H9 (cell line): ENCODE results near the gene PDE1C. TPM values are rescaled to one million over a fixed set of nuclear protein-coding genes. Genes with fewer than 3 reads are reported as not detected.

Experiments
- DNase-seq: peaks from one replicate; pipeline ENCODE4 v3.0.0-alpha.2; 2017
- H2AFZ ChIP-seq: one replicate; pipeline ENCODE4 v1.6.1; 2013; ENCODE audit warnings: mild to moderate bottlenecking, low read length, control low read depth, moderate library complexity
- H2AK5ac ChIP-seq: 2 replicates; pipeline ENCODE4 v1.6.1; 2013; ENCODE audit warnings: low read length, control low read depth, mixed read lengths; ENCODE audit not compliant: insufficient read length
- H2BK120ac ChIP-seq: one replicate; pipeline ENCODE4 v1.6.1; 2013; ENCODE audit warnings: low read depth, mild to moderate bottlenecking, low read length, control low read depth, inconsistent platforms; ENCODE audit not compliant: poor library complexity, severe bottlenecking
- H2BK12ac ChIP-seq: 2 replicates; pipeline ENCODE4 v1.6.1; 2013; ENCODE audit warnings: low read length, control low read depth, mixed read lengths, low read depth; ENCODE audit not compliant: insufficient read length
- H2BK15ac ChIP-seq: 2 replicates; pipeline ENCODE4 v1.6.1; 2013; ENCODE audit warnings: low read depth, low read length, control low read depth
- H2BK20ac ChIP-seq: one replicate; pipeline ENCODE4 v1.6.1; 2013; ENCODE audit warnings: low read depth, mild to moderate bottlenecking, low read length, control low read depth, inconsistent platforms; ENCODE audit not compliant: poor library complexity, severe bottlenecking
- H2BK5ac ChIP-seq: 2 replicates; pipeline ENCODE4 v1.6.1; 2013; ENCODE audit warnings: low read length, control low read depth, mixed read lengths; ENCODE audit not compliant: insufficient read length
- H3K14ac ChIP-seq: 2 replicates; pipeline ENCODE4 v1.6.1; 2013; ENCODE audit warnings: low read length, control low read depth; ENCODE audit not compliant: insufficient read depth
- H3K18ac ChIP-seq: 2 replicates; pipeline ENCODE4 v1.6.1; 2013; ENCODE audit warnings: low read depth, mild to moderate bottlenecking, mixed read lengths, low read length, control low read depth; ENCODE audit not compliant: insufficient read length
- H3K23ac ChIP-seq: 2 replicates; pipeline ENCODE4 v1.6.1; 2013; ENCODE audit warnings: low read length, control low read depth, mixed read lengths, low read depth; ENCODE audit not compliant: insufficient read length
- H3K23me2 ChIP-seq: 2 replicates; pipeline ENCODE4 v1.6.1; 2013; ENCODE audit warnings: low read depth, mild to moderate bottlenecking, mixed read lengths, low read length, control low read depth; ENCODE audit not compliant: insufficient read length, poor library complexity, severe bottlenecking
- H3K27ac ChIP-seq: 2 replicates; pipeline ENCODE4 v1.5.1; 2013; ENCODE audit warnings: low read length, control low read depth, mixed read lengths, low read depth; ENCODE audit not compliant: insufficient read length
- H3K27me3 ChIP-seq: 2 replicates; pipeline ENCODE4 v1.6.1; 2013; ENCODE audit warnings: low read length, control low read depth, inconsistent platforms; ENCODE audit not compliant: insufficient read depth
- H3K4ac ChIP-seq: 2 replicates; pipeline ENCODE4 v1.6.1; 2013; ENCODE audit warnings: low read depth, mild to moderate bottlenecking, control low read depth, inconsistent platforms, low read length, moderate library complexity
- H3K4me1 ChIP-seq: 2 replicates; pipeline ENCODE4 v1.6.1; 2013; ENCODE audit warnings: low read length, control low read depth, inconsistent platforms; ENCODE audit not compliant: insufficient read depth
- H3K4me2 ChIP-seq: 2 replicates; pipeline ENCODE4 v1.6.1; 2013; ENCODE audit warnings: low read length, control low read depth, mixed read lengths; ENCODE audit not compliant: insufficient read length, insufficient read depth
- H3K56ac ChIP-seq: 2 replicates; pipeline ENCODE4 v1.6.1; 2013; ENCODE audit warnings: low read depth, mild to moderate bottlenecking, mixed read lengths, low read length, control low read depth; ENCODE audit not compliant: insufficient read length
- H3K79me1 ChIP-seq: 2 replicates; pipeline ENCODE4 v1.6.1; 2013; ENCODE audit warnings: low read depth, mild to moderate bottlenecking, moderate library complexity, low read length, control low read depth, inconsistent platforms; ENCODE audit not compliant: insufficient read depth, poor library complexity, severe bottlenecking
- H3K79me2 ChIP-seq: 2 replicates; pipeline ENCODE4 v1.6.1; 2013; ENCODE audit warnings: low read length, control low read depth, inconsistent platforms; ENCODE audit not compliant: insufficient read depth
- H3K9ac ChIP-seq: 2 replicates; pipeline ENCODE4 v1.6.1; 2013; ENCODE audit warnings: low read length, control low read depth, mixed read lengths; ENCODE audit not compliant: insufficient read length; ENCODE audit errors: extremely low read depth
- H3K9me3 ChIP-seq: one replicate; pipeline ENCODE4 v1.6.1; 2013; ENCODE audit warnings: low read depth, low read length, inconsistent platforms; ENCODE audit not compliant: control insufficient read depth
- H3T11ph ChIP-seq: one replicate; pipeline ENCODE4 v1.6.1; 2013; ENCODE audit warnings: mild to moderate bottlenecking, low read length, control low read depth, inconsistent platforms
- H4K20me1 ChIP-seq: one replicate; pipeline ENCODE4 v1.6.1; 2013; ENCODE audit not compliant: control insufficient read depth, insufficient read length, insufficient read depth
- H4K5ac ChIP-seq: 2 replicates; pipeline ENCODE4 v1.6.1; 2013; ENCODE audit warnings: low read depth, mild to moderate bottlenecking, mixed read lengths, low read length, control low read depth; ENCODE audit not compliant: insufficient read length
- H4K8ac ChIP-seq: replicated peaks from 2 replicates; pipeline ENCODE4 v1.6.1; 2013; ENCODE audit warnings: low read length, control low read depth, mixed read lengths, low read depth; ENCODE audit not compliant: insufficient read length
- H4K91ac ChIP-seq: 2 replicates; pipeline ENCODE4 v1.6.1; 2013; ENCODE audit warnings: low read depth, mild to moderate bottlenecking, moderate library complexity, mixed read lengths, low read length, control low read depth; ENCODE audit not compliant: insufficient read length
- H3K27ac Mint-ChIP-seq, 3 experiments: 2 replicates in 2 of 3; 3 replicates in 1 of 3; pipeline ENCODE4 v1.8.0; 2020 to 2021; ENCODE audit warnings: mixed read lengths in 3 of 3, mild to moderate bottlenecking in 1 of 3, moderate library complexity in 1 of 3
- H3K27me3 Mint-ChIP-seq: 2 replicates; pipeline ENCODE4 v1.8.0; 2021; ENCODE audit warnings: low read depth, mild to moderate bottlenecking, moderate library complexity, mixed read lengths
- H3K36me3 Mint-ChIP-seq, 3 experiments: 2 replicates in 2 of 3; 3 replicates in 1 of 3; pipeline ENCODE4 v1.8.0; 2020 to 2021; ENCODE audit warnings: low read depth in 3 of 3, mixed read lengths in 3 of 3; ENCODE audit not compliant: insufficient read depth in 1 of 3
- H3K4me1 Mint-ChIP-seq, 2 experiments: 2 replicates each; pipeline ENCODE4 v1.8.0; 2020; ENCODE audit warnings: mixed read lengths in 2 of 2
- H3K4me3 Mint-ChIP-seq, 2 experiments: 2 replicates in 1 of 2; 3 replicates in 1 of 2; pipeline ENCODE4 v1.8.0; 2020 to 2021; ENCODE audit warnings: mild to moderate bottlenecking in 2 of 2, mixed read lengths in 2 of 2, moderate library complexity in 1 of 2
- H3K9me3 Mint-ChIP-seq, 2 experiments: 2 replicates in 1 of 2; 3 replicates in 1 of 2; pipeline ENCODE4 v1.8.0; 2020; ENCODE audit warnings: mild to moderate bottlenecking in 2 of 2, mixed read lengths in 2 of 2, moderate library complexity in 1 of 2
- WGBS: extraction: QIAGEN DNeasy Blood & Tissue Kit; methylation state at CpG from one replicate; pipeline ENCODE4 v1.1.7; 2013; ENCODE audit warnings: missing lambda C conversion rate, low lambda C conversion rate, mixed read lengths; ENCODE audit not compliant: insufficient read length; ENCODE audit errors: extremely low coverage; 5-methylcytosine and 5-hydroxymethylcytosine counted together
- total RNA-seq: library from RNA; stranded (reverse); gene quantifications from 2 replicates; pipeline ENCODE4 v1.2.1, GENCODE V29; 2021
- TF ChIP-seq, protein P1 (sequence below): fragments of 200-600 bp; sonication (generic); conservative IDR thresholded peaks from 3 replicates; pipeline ENCODE4 v1.8.0; 2021; ENCODE audit warnings: antibody characterized with exemption, mild to moderate bottlenecking

Gene PDE1C
- total RNA-seq, 1 experiment from 2014 or later = 0.17 TPM

DNA sequence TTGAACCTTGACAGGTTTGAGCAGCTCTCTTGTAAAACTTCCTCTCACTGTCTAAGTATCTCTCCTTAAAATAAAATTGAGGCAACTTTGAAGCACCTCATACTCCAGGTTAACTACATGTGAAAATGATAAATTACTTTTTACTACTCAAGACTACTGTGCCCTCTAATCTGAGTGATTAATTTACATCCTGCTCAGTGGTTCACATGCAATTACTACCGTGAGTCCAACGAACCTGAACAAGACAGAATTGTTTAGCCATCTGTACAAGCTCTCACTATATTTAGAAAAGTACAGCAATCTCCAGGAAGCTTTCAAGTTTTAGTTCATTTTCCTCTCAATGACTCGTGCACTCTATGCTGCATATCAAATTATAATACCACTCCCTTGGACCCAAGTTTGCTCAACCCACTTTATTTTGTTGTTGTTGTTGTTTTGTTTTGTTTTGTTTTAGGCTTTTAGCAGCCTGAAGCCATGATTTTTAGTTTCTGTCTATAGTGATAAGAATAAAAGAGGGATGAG is 21.2 kb downstream of the PDE1C start:
- no peaks in the 10 kb centered on the region for H3K79me2 ChIP-seq
- no peaks in the 10 kb centered on the region for H3K9me3 ChIP-seq
- H3K9ac ChIP-seq = no peak overlapping the region
- H2BK120ac ChIP-seq = no peak overlapping the region
- peaks cover 20% of the 10 kb centered on the region for H3K27me3 Mint-ChIP-seq
- H3K4me1 Mint-ChIP-seq = peaks cover 10% of the 10 kb centered on the region in 2 experiments
- no peak overlapping the region for H2BK12ac ChIP-seq
- no peak overlapping the region for H3K18ac ChIP-seq
- H3K23me2 ChIP-seq = peaks cover 2% of the 10 kb centered on the region
- TF ChIP-seq, protein P1, sequence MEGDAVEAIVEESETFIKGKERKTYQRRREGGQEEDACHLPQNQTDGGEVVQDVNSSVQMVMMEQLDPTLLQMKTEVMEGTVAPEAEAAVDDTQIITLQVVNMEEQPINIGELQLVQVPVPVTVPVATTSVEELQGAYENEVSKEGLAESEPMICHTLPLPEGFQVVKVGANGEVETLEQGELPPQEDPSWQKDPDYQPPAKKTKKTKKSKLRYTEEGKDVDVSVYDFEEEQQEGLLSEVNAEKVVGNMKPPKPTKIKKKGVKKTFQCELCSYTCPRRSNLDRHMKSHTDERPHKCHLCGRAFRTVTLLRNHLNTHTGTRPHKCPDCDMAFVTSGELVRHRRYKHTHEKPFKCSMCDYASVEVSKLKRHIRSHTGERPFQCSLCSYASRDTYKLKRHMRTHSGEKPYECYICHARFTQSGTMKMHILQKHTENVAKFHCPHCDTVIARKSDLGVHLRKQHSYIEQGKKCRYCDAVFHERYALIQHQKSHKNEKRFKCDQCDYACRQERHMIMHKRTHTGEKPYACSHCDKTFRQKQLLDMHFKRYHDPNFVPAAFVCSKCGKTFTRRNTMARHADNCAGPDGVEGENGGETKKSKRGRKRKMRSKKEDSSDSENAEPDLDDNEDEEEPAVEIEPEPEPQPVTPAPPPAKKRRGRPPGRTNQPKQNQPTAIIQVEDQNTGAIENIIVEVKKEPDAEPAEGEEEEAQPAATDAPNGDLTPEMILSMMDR = no peak
- no peaks in the 10 kb centered on the region for H4K20me1 ChIP-seq
- H3K56ac ChIP-seq = no peak overlapping the region
- no peak overlapping the region for H4K91ac ChIP-seq
- H3K4ac ChIP-seq = no peak overlapping the region
- no peak overlapping the region for H2BK15ac ChIP-seq
- H3K4me2 ChIP-seq = no peak overlapping the region
- no peak overlapping the region for H3K14ac ChIP-seq
- no peak overlapping the region for H3T11ph ChIP-seq
- no peaks in the 10 kb centered on the region for H3K36me3 Mint-ChIP-seq
- no peak for DNase-seq
- no peak overlapping the region for H2AFZ ChIP-seq
- no peak overlapping the region for H2BK5ac ChIP-seq
- H3K23ac ChIP-seq = no peak overlapping the region
- no peaks in the 10 kb centered on the region; a peak in 1 of 5 replicates for H3K9me3 Mint-ChIP-seq
- no peak overlapping the region for H2BK20ac ChIP-seq
- H4K8ac ChIP-seq = no peak overlapping the region
- H3K4me1 ChIP-seq = no peaks in the 10 kb centered on the region
- H3K27ac ChIP-seq = no peak overlapping the region
- no peaks in the 10 kb centered on the region; the same call in 1 of the 2 replicates for H3K27me3 ChIP-seq
- no peak overlapping the region for H3K27ac Mint-ChIP-seq
- no CpG with 5 or more reads among the region's 3 CpGs for WGBS
- H3K4me3 Mint-ChIP-seq = no peak overlapping the region
- no peak overlapping the region for H4K5ac ChIP-seq
- H3K79me1 ChIP-seq = no peaks in the 10 kb centered on the region
- no peak overlapping the region for H2AK5ac ChIP-seq
